HG03025 (cell line): ENCODE measurements around the gene GSTP1.
"Not testable (repeated sequence)": the region's sequence is repeated elsewhere in the genome, so short reads cannot be mapped to it uniquely, and the experiment has no call there.

Source experiments
- ATAC-seq: cut with Tn5 transposase; IDR thresholded peaks from one replicate; pipeline ENCODE4 v1.9.1; 2021; ENCODE audit warnings: mild to moderate bottlenecking, moderate library complexity; ENCODE audit not compliant: unreplicated experiment, low FRiP score

Gene GSTP1

DNA sequence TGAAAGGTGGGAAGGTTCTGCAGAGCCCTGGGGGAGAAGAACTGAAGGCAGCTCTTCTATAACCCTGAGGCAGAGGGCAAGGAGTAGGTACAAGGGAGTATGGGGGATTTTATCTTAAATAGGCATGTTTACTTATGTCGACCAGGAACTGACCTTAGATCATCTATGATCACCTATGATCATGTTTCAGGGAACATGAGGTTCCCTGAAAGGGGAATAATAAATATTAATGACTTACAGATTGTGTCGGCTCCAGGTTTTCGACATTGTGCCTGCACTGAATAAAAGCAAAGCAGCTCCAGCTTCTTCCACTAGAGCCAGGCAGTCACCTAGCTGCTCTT is 9.9 kb downstream of the GSTP1 start:
- ATAC-seq, result no peak

- no peak for ATAC-seq
These were observed 10.9 kb downstream of the GSTP1 start for GRCh38 chr11:67594480-67594879.

DNA sequence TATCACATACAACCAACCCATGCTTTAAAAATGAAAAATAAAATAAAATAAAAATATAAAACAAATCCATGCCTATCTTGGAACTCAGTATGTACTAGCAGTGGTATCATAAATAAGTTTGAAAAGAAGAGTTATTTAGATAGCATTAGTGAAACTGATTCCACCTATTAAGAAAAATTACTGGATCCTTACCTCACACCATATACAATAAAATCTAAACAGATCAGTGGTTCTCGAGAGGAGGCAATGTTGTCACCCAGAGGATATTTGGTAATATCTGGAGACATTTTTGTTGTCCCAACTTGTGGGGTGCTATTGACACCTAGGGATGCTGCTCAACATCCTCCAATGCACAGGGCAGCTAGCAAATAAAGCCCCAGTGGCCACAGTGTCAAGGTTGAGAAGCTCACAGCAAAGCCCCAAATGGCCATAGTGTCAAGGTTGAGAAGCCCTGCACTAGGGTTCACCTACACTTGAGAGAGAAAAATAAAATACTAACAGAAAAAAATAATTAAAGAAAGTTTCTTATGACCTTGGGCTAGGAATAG is 13.2 kb downstream of the GSTP1 start:
- ATAC-seq, result no peak

- not testable (repeated sequence) for ATAC-seq
These were observed 13.8 kb downstream of the GSTP1 start for GRCh38 chr11:67597458-67597857.

- not testable (repeated sequence) for ATAC-seq
These were observed 14.4 kb downstream of the GSTP1 start for GRCh38 chr11:67597963-67598362.

GRCh38 chr11:67599149-67599548 is 15.5 kb downstream of the GSTP1 start:
- no peak for ATAC-seq

GRCh38 chr11:67600324-67601029 is 16.9 kb downstream of the GSTP1 start:
- no peak for ATAC-seq

GRCh38 chr11:67601098-67601497 is 17.5 kb downstream of the GSTP1 start:
- ATAC-seq, result no peak

DNA sequence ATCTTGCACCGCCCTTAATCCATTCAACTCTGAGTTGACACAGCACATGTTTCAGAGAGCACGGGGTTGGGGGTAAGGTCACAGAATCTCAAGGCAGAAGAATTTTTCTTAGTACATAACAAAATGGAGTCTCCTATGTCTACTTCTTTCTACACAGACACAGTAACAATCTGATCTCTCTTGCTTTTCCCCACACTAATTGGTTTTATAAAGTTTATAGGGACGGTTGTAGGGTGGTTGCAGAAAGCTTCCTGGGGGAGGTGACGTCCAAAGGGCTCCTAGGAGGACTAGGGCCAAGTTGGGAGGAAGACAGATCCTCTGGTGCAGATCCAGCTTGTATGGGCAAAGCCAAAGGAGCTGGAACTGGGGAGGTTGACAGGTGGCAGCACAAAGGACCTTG is 20.5 kb downstream of the GSTP1 start:
- not testable (repeated sequence) for ATAC-seq

DNA sequence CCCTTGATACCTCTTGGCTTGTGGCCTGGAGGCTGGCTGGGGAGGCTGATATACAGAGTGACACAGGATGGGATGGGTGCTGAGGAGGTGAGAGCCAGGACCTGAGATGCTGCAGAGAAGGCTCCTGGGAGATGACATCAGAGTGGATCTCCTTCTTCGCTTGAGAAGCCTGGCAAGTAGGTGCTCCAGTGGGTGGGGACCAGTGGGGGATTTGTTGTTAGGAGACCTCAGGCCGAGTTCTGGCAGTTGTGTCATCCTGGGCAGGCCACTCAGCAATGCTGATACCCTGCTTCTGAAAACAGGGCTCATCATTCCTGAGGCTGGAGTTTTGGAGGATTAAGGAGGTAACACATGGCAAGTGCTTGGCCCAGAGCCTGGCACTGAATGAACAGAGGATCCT is 21.2 kb downstream of the GSTP1 start:
- ATAC-seq, result no peak

DNA sequence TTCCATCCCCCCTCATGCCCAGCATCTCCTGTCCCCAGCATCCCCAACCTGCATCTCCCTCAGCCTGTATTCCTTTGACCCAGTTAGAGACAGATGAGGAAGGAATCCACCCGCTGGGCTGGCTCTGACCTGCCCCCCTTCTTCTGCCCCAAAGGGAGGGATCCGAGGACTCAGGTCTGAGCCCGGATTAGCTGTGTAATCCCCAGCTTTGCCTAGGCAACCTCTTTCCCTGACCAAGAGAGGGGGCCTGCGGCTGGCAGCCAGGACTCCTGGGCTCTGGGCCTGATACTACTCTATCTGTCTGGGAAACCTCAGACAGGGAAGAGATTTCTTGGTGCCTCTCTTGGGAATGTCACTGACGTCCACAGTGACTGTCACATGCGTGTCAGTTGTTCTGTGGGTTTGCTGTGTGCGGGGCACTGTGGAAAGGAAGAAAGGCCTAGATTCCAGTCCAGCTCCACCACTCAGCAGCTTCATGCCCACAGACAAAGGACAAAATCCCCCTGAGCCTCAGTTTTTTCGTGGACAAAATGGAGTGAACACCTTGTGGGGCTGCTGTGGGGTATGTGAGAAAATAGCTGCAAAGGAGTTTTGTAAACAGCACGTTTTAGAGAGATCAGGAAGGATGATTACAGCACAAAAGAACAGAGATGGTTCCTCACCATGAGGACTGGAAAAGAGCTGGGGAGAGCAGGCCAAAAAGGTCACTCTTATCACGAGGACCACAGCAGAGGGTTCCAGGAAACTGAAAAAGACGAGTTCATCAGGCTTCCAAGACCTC is 21.8 kb downstream of the GSTP1 start:
- ATAC-seq, result no peak

- no peak for ATAC-seq
These were observed 22.5 kb downstream of the GSTP1 start for GRCh38 chr11:67606093-67606491.

DNA sequence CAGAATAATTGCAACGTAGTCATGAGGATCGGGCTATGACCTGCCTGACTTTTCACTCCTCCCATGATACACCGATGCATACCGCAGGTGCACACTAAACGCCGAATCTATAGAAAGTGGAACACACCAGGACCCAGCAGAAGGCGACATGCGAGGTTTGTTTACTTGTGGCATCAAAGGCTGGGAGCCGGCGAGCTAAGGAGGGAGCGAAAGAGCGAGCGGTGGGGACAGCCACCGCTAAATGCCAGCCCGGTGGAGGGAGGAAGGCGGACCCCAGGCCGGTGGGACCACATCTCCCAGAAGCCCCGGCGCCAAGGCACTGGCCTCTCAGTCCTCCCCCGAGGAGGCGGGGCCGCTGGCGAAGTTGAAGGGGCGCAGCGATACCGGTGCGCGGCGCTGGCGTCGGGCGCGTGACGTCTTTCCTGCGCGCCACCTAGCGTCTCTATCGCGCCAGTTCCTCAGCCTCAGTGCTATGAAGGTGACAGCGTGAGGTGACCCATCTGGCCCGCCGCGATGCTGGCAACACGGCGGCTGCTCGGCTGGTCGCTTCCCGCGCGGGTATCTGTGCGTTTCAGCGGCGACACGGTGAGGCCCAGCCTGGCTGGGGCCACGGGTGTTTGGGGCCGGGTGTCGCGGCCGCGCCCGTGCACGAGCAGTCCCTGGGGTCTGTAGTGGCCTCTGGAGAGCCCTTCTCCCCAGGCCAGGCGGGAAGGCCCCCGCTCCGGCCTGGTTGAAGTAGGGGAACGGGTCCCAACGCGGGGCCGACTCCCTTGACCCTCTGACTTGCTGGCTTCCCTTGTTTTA is 23.1 kb downstream of the GSTP1 start, which contains the start of gene NDUFV1:
TSS of gene NDUFV1 (plus strand) at position 445 of the 804 bp plus-strand sequence. CDS start at position 514, 69 bp downstream.
- peak; percentile 83 for ATAC-seq

GRCh38 chr11:67607507-67607906 is 23.9 kb downstream of the GSTP1 start:
- ATAC-seq, result no peak

GRCh38 chr11:67608486-67608885 is 24.9 kb downstream of the GSTP1 start:
- ATAC-seq, result no peak

- no peak for ATAC-seq
These were observed 25.7 kb downstream of the GSTP1 start for GRCh38 chr11:67609316-67609715.

GRCh38 chr11:67610302-67610868 is 26.8 kb downstream of the GSTP1 start:
- ATAC-seq, result no peak

DNA sequence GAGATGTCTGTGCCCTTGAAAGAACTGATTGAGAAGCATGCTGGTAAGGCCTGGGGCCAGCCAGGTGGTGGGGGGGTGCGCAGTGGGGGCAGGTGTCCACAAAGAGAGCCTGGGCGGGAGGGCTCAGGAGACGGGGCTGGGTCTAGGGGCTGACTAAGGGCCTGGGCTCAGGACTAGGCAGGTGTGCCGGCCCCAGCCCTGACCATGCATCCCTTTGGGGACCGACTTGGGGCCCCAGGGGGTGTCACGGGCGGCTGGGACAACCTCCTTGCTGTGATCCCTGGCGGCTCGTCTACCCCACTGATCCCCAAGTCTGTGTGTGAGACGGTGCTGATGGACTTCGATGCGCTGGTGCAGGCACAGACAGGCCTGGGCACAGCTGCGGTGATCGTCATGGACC is 27.6 kb downstream of the GSTP1 start:
- ATAC-seq, result no peak

- no peak for ATAC-seq
These were observed 28.3 kb downstream of the GSTP1 start for GRCh38 chr11:67611704-67612587.

GRCh38 chr11:67612751-67613150 is 29.1 kb downstream of the GSTP1 start:
- no peak for ATAC-seq
